HG02642 (cell line): ENCODE measurements around the gene ELOA2.
"Not testable (repeated sequence)": the region's sequence is repeated elsewhere in the genome, so short reads cannot be mapped to it uniquely, and the experiment has no call there.

Experiments used
- ATAC-seq: cut with Tn5 transposase; IDR thresholded peaks from one replicate; pipeline ENCODE4 v1.9.1; 2021; ENCODE audit warnings: mild to moderate bottlenecking; ENCODE audit not compliant: unreplicated experiment, poor library complexity

ELOA2 gene

GRCh38 chr18:47022821-47023220, 12.6 kb downstream of the ELOA2 start:
- ATAC-seq: not testable (repeated sequence)

GRCh38 chr18:47020757-47021156, 14.7 kb downstream of the ELOA2 start:
- not testable (repeated sequence) for ATAC-seq

- not testable (repeated sequence) for ATAC-seq
Observed at GRCh38 chr18:47019870-47020269, 15.6 kb downstream of the ELOA2 start.
